ENCODE results near the gene B3GAT1.
"Not testable (repeated sequence)": the region's sequence is repeated elsewhere in the genome, so short reads cannot be mapped to it uniquely, and the experiment has no call there.

Gene B3GAT1

DNA sequence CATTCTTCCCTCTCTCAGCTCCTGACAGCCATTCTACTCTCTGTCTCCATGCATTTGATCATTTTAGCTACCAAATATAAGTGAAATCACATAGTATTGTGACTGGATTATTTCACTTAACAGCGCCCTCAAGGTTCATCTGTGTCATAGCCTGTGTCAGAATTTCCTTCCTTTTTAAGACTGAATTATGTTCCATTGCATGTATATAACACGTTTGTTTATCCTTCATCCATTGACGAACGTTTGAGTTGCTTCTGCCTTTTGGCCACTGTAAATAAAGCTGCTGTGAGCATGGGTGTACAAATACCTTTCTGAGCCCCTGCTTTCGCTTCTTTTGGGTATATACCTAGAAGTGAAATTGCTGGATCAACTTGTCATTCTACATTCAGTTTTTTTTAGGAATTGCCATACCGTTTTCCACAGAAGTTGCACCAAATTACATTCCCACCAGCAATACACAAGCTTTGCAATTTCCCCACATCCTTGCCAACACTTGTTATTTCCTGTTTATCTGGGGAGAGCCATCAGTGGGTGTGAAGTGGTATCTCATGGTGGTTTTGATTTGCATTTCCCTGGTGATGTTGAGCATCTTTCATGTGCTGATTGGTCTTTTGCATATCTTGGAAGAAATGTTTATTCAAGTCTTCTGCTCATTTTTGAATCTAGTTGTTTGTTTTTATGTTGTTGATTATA is 62.8 kb downstream of the B3GAT1 start:
- no peak for DNase-seq

DNA sequence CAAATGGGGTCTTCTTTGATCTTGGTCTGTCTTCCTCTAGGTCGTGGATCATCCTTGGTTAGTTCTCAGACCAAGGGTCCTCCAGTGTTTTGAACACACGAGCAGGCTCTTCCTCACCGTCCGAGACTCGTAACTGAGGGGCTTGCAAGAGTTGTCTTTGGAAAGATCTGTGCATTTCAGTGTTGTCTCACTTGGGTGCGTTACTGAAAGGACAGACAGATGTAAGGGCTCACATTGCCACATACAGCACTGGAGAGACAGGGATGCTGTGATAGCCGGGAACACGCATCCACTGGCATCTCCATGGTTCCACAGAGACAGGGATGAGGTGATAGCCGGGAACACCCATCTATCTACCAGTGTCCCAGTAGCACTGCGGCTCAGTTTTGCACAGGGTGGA is 64.6 kb downstream of the B3GAT1 start:
- no peak for DNase-seq

DNA sequence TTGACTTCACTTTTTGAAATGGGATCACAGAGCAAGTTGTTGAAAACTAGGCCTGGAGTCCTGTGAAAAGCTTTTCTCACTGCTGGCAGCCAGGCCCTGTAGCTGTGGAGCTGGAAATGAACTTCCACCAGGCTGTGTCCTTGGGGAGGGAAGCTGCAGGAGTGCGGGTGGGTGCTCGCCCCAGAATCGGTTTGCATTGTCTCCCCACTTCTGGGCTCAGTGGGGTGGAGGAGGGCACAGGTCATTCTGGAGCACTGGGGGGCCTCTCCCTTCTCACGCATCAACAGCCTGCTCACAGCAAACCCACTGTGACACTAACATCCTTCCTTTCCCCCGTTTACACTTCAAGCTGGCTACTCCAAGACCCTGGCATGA is 65.1 kb downstream of the B3GAT1 start:
- DNase-seq, result no peak

DNA sequence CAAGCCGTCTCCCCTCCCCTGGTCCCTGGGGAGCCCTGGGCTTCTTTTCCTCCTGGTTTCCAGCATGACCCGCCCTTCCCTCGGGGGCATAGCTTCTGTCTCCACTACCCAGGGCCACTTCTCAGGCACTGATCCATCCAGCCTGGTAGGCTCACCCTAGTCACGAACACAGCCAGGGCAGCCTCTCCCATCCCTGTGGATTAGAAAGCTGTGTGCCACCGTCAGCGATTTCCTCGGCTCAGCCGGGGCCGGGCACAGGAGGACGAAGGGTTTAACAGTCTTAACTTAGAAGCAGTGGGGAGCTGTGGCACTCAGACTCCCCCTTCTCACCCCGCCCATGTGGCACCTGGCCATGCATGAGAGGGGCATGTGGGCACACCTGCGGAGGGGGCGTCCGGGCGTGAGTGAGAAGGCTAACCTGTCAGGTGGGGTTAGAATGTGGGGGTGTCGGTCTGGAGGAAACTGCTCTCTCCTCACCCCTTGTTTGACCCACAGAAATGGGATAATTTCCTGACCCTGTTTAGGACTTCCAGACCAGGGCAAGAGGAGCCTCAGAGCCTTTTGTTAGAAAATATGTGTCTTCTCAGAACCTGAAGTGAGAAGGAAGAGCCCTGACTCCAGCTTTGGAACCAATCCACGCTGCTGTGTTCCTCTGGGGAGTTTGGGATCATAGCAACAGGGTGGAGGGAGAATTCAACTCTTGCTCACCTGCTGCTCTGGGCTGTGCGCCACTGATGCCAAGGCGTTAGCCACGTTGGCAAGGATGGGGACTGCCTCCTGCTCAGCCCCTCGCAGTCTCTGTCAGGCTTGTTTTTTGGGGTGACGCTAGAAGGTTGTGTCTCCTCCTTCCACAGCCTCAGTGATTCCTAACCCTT is 65.7 kb downstream of the B3GAT1 start:
- no peak for DNase-seq

DNA sequence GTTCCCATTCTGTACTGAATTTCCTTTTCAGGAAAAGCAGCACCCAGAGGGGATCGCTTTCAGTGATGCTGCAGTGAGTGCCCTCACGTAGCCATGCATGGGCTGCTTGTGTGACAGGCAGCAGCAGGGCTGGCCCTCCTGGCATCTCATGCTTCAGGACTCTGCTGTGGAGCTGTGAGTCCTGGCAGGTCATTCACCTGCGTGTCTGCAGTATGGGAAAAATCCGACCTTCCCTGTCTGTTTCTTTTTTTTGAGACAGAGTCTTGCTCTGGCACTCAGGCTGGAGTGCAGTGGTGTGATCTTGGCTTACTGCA is 66.8 kb downstream of the B3GAT1 start:
- no peak for DNase-seq

DNA sequence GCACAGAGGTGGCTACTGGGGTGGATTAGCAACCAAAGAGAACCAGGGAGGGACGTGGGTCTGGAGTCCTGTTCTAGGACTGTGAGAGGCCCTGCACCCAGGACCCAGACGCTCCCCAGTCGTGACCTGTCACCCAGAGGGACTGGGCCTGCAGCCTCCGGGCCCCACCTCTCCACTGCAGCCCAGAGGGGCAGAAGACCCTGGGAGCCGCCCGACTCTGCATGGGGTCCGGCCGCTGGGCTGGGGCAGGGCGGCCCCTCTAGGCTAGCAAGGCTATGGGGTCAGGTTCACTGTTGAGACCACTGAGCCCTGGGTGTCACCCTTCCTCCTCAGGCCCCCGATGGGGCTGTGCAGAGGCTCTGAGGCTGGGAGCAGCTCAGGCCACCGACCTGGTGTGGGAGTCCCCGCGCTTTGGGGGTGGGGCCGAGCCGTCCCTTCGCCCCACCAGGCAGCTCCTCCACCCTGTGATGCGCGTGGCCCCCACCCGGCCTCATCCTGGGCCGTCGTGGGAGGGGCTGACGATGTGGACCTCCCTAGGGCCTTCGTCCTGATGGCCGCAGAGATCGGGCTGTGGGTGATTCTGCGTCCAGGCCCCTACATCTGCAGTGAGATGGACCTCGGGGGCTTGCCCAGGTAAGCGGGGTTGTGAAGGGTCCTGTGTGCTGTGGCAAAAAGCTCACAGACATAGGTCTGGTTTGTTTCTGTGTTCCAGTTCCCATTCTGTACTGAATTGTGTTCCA is 67.4 kb downstream of the B3GAT1 start:
- not testable (repeated sequence) for DNase-seq

DNA sequence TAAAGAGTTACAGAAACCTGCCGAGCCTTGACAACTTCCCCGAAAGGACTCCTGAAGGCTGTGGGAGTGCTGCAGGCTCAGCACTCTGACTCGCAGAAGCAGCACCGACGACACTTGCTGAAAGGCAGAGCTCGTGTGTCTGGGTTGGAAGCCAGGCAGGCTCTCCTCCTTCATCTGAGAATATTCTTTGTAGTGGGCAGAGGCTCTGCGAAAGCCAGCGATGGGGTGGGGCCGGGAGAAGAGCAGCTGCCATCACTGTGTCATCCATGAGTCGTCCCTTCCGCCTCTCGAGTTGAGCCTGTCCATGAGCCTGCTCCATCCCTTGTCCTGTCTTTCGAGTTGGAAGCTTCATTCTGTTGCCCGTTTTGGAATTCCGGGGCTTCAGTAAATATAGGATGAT is 68.4 kb downstream of the B3GAT1 start:
- no peak for DNase-seq

DNA sequence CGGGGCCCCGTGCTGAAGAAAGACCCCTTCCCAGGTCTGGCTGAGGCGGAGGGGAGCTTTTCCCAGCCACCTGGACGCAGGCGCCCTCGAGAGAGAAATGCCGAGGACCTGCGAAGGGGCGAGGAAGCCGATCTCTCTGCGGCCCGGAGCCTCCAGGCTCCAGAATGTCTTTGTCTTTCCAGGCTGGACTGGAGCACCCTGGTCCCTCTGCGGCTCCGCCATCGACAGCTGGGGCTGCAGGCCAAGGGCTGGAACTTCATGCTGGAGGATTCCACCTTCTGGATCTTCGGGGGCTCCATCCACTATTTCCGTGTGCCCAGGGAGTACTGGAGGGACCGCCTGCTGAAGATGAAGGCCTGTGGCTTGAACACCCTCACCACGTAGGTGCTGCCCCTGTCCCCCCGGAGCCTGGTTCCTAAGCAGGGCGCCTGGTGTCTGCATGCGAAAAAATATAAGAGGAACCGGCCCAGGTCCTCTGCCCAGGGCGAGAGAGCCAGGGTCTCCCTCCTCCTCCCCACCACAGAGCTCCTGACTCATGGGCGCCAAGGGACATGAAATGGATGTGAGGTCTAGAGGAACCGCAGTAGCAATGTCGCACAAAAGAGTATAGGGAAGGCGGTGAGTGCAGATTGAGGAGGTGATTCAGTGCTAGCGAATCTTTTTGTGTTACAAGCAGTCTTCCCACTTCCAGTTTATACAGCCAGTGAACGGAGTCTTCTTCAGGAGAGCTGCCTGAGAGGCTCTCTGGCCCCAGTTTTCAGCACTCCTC is 69.3 kb downstream of the B3GAT1 start:
- DNase-seq, result no peak

DNA sequence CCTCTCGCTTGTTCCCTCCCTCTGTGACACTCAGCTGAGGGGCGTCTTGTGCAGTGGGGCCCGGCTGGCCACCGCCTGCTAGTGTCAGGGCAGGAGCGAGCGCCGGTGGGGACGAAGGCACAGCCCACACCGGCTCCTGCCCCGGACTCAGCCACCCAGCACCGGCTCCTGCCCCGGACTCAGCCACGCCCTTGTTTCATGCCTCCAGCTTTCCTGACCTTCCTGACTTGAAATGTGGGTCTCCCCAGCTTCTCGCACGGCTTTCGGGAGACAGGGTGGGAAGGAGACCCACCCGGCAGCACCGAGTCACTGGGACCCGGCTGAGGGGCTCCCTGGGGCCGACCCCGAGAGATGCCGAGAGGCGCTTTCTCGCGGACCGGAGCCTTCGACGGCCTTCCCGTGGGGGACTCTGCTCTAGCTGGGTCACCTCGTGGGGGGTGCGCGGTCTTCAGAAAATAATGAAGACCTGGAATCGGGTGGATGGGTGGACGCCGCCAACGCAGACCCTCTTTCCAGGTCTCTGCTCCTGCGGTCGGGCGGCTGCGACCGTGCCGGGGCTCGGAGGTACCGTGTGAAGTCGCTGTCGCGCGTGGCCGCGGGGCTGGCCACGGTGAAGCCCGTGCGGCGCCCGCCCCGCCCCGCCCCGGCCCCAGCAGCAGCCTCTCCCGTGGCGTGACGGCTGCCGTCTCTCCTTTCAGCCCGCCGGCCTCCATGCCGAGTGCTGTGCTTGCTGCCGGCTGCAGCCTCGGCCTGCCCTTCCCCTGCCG is 70.1 kb downstream of the B3GAT1 start:
- no peak for DNase-seq

DNA sequence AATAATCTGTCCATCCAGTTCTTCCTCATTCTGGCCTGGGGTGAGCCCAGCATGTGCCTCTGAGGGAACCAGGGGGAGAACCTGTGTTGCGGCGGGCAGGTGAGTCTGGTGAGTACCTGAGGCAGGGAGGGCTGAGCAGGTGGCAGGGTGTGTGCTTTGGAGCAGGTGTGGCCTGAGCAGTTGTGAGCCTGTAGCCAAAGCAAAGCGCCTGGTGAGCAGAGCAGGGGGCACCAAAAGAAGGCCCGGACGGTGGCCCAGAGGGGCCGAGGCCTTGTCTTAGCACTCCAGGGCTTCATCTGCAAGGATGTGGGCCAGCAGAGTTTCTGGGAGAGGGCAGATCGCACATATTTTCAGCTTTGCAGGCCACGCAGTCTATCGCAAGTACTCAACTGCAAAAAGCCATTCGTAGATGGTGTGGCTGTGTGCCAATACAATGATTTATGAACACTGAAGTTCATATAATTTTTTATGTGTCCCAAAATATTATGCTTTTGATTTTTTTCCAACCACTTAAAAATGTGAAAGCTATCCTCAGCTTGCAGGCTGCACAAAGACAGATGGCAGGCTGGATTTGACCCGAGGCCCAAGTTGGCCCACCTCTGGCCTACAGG is 71.6 kb downstream of the B3GAT1 start:
- no peak for DNase-seq

DNA sequence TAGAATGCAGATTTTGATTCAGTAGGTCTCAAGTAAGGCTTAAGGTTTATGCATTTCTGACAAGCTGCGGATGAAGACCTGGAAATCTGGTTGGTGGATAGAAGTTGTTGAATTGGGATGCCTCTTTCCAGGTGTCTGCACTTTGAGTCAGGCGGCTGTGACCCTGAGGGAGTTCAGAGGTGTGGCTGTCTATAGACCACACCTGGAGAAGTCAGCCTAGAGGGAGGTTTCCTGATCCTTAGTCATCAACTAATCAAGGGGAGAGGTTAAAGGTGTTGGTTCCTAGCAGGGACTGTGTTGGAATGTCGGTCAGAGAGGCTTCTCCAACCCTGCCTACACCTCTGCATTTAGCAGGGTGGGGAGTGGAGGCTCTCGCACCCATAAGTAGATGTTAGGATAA is 72.3 kb downstream of the B3GAT1 start:
- DNase-seq, result no peak

DNA sequence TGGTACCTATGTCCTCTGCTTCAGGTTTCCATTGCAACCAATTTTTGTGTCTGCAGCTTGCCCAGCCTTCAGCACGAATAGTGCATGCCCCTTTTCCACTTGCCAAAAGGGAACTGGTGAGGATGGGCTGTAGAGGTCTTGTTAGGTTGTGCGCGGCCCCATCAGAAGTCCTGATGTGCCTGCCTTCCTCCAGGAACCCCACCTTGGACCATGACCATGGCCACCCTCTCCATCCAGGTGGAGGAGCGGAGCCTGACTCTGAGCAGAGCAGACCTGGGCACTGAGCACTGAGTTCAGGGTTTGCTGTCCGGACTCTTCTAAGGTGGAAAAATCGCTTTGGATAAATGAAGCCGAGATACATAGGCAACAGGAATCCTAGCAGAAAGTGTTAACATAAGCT is 73.4 kb downstream of the B3GAT1 start:
- DNase-seq, result no peak

DNA sequence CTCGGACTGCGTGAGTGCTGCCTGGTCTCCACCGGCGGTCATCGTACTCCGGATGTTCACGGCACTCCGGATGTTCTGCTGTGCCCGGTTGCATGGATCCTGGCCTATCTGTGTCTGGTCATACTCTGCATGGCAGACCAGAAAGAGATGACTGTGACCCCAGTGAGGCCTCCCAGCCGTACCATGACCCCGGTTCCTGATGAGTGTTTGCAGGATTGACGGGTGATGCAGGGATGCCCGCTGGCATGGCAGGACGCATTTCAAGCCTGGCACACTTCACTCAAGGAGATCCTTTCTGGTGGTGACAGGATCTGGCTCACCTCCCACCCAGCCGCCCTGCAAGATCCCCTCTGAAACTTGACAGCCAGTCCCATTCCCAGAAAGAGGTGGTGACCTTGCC is 74.0 kb downstream of the B3GAT1 start:
- no peak for DNase-seq

DNA sequence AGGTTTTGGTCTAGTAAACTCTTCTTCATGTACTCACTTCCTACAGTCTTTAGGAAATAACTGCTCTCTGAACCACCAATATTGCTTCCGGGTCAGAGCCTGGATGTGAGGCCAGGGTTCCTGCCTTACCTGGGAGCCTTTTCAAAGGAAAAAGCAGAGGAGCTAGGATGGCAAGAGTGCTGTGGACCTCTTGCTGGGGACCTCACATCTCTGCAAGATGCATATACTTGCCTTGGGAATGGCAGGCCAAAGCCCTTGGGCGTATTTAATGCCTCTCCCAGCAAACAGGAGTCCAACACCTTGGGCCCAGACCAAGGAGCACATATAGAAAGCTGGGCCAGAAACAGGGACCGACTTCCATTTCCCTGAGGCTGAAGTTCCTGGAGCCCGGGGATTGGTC is 75.0 kb downstream of the B3GAT1 start:
- DNase-seq, result no peak

DNA sequence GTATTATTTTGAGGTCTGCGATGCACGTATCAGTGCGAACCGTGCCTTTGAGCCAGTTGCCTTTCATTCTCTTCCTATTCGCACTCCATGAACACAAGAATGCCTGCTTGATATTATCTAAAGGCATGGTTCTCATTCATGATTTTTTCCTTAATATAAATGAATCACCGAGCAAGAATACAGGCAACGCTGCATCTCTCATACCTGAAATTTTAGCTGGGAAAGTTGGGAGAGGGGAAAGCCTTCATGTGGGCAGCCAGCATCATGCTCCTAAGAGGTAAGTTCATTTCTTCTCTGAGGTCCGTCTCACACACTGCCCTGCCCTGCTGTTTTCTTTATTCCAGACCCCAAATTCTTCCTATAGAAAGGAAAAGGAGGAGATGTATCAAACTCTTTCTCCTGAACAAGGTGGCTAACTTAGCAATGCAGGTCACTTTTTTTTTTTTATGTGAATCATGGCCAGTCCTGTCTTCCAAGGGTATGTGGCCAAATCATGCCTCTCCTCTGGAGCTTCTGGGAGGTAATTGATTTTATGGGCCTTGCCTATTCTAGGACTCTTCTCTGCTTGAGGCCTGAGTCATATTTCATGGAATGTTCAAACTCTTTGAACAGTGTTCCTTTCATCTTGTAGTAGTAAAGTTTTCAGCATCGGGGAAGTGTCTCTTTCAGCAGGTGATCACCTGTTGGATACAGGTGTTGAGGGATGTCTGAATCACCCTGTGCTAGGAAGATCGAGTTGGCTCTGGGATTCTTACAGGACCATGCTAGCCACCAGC is 77.1 kb downstream of the B3GAT1 start:
- DNase-seq, result no peak

DNA sequence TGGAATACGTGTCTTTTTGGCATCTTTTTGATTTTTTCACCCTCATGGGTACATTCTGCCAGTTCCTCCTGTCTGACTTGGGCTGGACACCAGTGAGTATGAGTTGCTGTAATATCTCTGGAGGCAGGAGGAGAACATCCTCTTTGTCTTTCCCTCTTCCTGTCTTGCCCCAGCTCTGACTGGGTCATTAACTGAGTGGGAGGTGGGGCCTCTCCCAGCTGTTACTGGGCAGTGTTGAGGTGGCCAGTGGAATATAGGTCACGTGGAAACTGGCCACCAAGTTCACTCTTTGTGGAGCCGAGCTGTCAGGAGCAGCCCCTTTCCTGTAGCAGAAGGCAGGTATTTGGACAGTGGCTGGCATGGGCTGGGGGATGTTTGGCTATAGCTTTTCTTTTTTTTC is 78.1 kb downstream of the B3GAT1 start:
- no peak for DNase-seq

DNA sequence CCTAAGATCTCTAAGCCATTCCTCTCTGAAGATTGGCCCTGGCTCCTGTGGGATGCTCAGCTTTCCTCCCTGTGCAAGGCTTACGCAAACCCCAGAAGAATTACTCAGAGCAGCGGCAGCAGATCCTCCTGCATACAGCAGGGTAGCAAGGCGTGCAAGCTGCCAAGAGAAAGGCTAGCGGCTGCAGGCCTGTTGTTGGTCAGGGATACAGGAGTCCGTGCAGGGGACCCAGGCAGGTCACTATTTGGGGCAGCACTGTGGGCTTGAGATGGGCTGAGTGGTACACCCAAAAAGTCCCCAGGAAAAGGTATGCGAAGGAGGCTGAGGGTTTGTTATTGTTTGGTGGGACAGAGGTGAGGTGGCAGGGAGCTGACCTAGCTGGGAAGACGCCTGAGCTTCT is 78.7 kb downstream of the B3GAT1 start:
- no peak for DNase-seq

DNA sequence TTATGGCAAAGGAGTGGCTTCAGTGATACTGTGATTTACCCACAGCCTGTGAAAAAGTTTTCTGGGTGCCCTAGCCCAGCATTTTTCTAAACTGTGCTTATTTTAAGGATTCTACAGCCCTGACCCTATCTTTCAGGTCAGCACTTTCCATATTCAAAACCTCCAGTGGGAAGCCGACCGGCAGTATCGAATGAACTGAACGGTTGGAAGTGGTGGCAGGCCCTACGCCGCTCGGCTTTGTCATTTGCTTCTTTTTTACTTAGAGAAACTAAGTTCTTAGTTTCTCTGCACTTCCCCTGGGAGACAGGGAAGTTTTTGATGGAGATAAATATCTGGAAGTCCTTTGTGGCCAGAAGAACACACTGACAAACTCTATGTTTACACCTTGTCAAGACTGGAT is 79.3 kb downstream of the B3GAT1 start:
- DNase-seq, result no peak

DNA sequence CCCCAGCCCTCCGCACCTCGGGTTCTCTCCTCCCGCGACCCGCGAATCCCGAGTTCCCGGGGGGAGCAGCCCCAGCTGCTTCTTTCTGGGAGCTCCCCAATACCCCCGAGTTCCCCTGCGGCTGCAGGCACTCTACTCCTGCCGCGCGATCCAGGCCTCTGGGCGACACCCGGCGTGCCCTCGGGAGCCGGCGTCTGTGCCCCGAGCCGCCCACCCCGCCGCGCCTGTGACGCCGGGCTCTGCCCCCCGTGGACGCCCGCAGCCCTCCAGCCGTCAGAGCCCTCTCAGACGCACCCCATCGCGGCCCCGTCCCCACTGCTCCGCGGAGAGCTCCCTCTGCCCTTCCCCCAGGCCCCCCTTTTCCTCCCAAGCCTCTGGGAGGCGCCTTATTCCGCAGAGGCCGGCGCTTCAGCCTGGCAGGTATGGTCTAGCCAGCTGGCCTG is 79.8 kb downstream of the B3GAT1 start:
- no peak for DNase-seq

DNA sequence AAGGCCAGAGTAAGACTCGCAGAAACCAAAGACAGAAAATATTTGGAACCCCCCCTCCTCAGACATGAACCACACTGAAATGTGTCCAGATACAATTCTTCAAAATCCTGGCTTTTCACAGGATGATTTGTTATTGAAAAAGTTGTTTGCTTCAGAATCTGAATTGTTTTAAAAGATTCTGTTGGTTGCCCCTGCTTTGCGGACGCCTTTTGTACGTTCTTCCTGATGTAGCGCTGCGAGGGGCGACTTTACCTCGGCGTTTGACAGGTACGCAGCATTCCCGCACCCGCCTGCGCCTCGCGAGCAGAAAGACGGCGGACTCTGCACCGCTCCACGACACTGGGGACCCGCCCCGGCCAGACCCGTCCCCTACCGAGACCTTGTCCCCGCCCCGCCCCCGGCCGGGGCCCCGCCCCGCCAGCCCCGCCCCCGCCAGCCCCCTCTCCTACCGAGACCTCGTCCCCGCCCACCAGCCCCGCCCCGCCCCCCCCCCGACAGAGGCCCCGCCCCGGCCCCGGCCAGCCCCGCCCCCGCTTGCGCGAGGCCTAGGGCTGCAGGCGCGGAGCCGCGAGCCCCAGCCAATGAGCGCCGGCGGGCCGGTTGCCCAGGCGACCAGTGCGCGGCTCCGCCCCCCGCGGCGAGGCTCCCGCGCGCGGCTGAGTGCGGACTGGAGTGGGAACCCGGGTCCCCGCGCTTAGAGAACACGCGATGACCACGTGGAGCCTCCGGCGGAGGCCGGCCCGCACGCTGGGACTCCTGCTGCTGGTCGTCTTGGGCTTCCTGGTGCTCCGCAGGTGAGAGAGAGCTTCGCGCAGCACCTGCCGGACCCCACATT is 80.5 kb downstream of the B3GAT1 start, which contains the start of gene GLB1L2:
TSS of gene GLB1L2 (plus strand) at position 635 of the 835 bp plus-strand sequence. CDS start at position 709, 74 bp downstream.
- DNase-seq, result peak; percentile 51 to 68 (median 62)
